A673 (cell line): ENCODE measurements around the gene NDUFAF2. TPM values are rescaled to one million over a fixed set of nuclear protein-coding genes. Genes with fewer than 3 reads are reported as not detected.

Experiments used
- BruUV-seq: library from RNA; stranded (reverse); fragments of 400-500 nt; replicated peaks from 2 replicates; lab custom pipeline; 2021; lab: Mats Ljungman, UMichigan
- CTCF ChIA-PET: fragments of 300-600 bp; sonication (Branson Sonifier 250); formaldehyde crosslinking; loops from one replicate; lab custom pipeline; 2022; ENCODE audit warnings: antibody characterized with exemption; lab: Charles Lee
- POLR2A ChIA-PET: fragments of 300-600 bp; sonication (Branson Sonifier 250); formaldehyde crosslinking; loops from one replicate; lab custom pipeline; 2022; ENCODE audit warnings: antibody characterized with exemption; ENCODE audit not compliant: low non-redundant PET; lab: Charles Lee
- DNase-seq: peaks from one replicate; pipeline ENCODE4 v3.0.0-alpha.2; 2015; ENCODE audit warnings: low spot score
- H3K27ac ChIP-seq: fragments of 200-600 bp; sonication (generic); 2 replicates; pipeline ENCODE4 v1.5.1; 2016; ENCODE audit warnings: mixed run types, low read depth, mild to moderate bottlenecking, mixed read lengths, antibody characterized with exemption, low read length; ENCODE audit not compliant: poor library complexity, severe bottlenecking
- H3K27me3 ChIP-seq: fragments of 200-600 bp; sonication (generic); replicated peaks from 2 replicates; pipeline ENCODE4 v1.6.1; 2017; ENCODE audit warnings: mixed run types, low read depth, mild to moderate bottlenecking, mixed read lengths, antibody characterized with exemption, low read length; ENCODE audit not compliant: insufficient read depth, poor library complexity
- H3K36me3 ChIP-seq: fragments of 200-600 bp; sonication (generic); 2 replicates; pipeline ENCODE4 v1.6.1; 2016; ENCODE audit warnings: mixed run types, mild to moderate bottlenecking, mixed read lengths, antibody characterized with exemption, low read length; ENCODE audit not compliant: insufficient read depth, poor library complexity, severe bottlenecking
- H3K4me1 ChIP-seq: fragments of 200-600 bp; sonication (generic); 2 replicates; pipeline ENCODE4 v1.6.1; 2017; ENCODE audit warnings: mixed run types, mild to moderate bottlenecking, mixed read lengths, antibody characterized with exemption, low read length; ENCODE audit not compliant: insufficient read depth, poor library complexity, severe bottlenecking
- H3K4me3 ChIP-seq: fragments of 200-600 bp; sonication (generic); 2 replicates; pipeline ENCODE4 v1.5.1; 2016; ENCODE audit warnings: low read depth, mixed run types, mild to moderate bottlenecking, mixed read lengths, low read length; ENCODE audit not compliant: poor library complexity, severe bottlenecking
- H3K9me3 ChIP-seq: fragments of 200-600 bp; sonication (generic); 2 replicates; pipeline ENCODE4 v1.6.1; 2016; ENCODE audit warnings: mixed run types, low read depth, mild to moderate bottlenecking, mixed read lengths, antibody characterized with exemption, low read length; ENCODE audit not compliant: poor library complexity, severe bottlenecking
- CTCF ChIP-seq: fragments of 300-800, 200-600 bp; sonication (generic); conservative IDR thresholded peaks from 2 replicates; pipeline ENCODE4 v1.5.1; 2017; ENCODE audit warnings: low read depth, mild to moderate bottlenecking, antibody characterized with exemption, low read length, moderate library complexity, mixed read lengths
- EZH2 ChIP-seq: fragments of 200-600 bp; sonication (generic); IDR thresholded peaks from 2 replicates; pipeline ENCODE4 v1.6.1; 2017; ENCODE audit warnings: borderline replicate concordance, low read depth, mild to moderate bottlenecking, mixed read lengths, antibody characterized with exemption, low read length; ENCODE audit not compliant: poor library complexity, severe bottlenecking
- intact Hi-C: fragments of 100-400 bp; cut with micrococcal nuclease; formaldehyde crosslinking; loops from one replicate; pipeline ENCODE4 v1.10.0; 2022; ENCODE audit not compliant: unreplicated experiment
- total RNA-seq: library from RNA; stranded (reverse); gene quantifications from 2 replicates; pipeline ENCODE4 v1.2.3, GENCODE V29; 2021

Gene NDUFAF2
- total RNA-seq, 1 experiment from 2014 or later = 61.6 TPM

- Histone ChIP-seq H3K4me3 (no peak overlapping the region), H3K36me3 (peaks cover 18% of the 10 kb centered on the region), H3K27ac (no peak overlapping the region), H3K9me3 (no peaks in the 10 kb centered on the region), H3K4me1 (no peaks in the 10 kb centered on the region), H3K27me3 (no peaks in the 10 kb centered on the region)
- intact Hi-C loops = no loop called here
- ChIA-PET POLR2A (no interaction called here), CTCF (no interaction called here)
- BruUV-seq = no TSS peak
- no peak for DNase-seq
- TF ChIP-seq CTCF (peak; percentile 47; the same call in 1 of the 2 replicates), EZH2 (no peak)
Observed at GRCh38 chr5:60929024-60929423, 16.0 kb upstream of the NDUFAF2 start.

GRCh38 chr5:60943624-60944023 is 1.4 kb upstream of the NDUFAF2 start:
- Histone ChIP-seq H3K4me3 (peak overlapping the region; percentile 89), H3K4me1 (peaks cover 14% of the 10 kb centered on the region), H3K27ac (no peak overlapping the region), H3K27me3 (no peaks in the 10 kb centered on the region), H3K9me3 (no peaks in the 10 kb centered on the region), H3K36me3 (no peaks in the 10 kb centered on the region)
- no TSS peak for BruUV-seq
- POLR2A ChIA-PET = no interaction called here
- no peak for DNase-seq
- CTCF ChIA-PET = no interaction called here
- TF ChIP-seq CTCF (no peak), EZH2 (no peak)
- intact Hi-C loops = loop anchor here (10.0 kb wide), 1 partner anchor 259 kb away; no protein-coding TSS in a partner anchor

- Histone ChIP-seq H3K9me3 (no peaks in the 10 kb centered on the region), H3K4me3 (peak overlapping the region; percentile 89), H3K27me3 (no peaks in the 10 kb centered on the region), H3K27ac (peak overlapping the region; percentile 79), H3K4me1 (peaks cover 14% of the 10 kb centered on the region), H3K36me3 (no peaks in the 10 kb centered on the region)
- DNase-seq = peak; percentile 69
- TF ChIP-seq EZH2 = no peak
- TF ChIP-seq CTCF = no peak
- intact Hi-C loops = loop anchor here (10.0 kb wide), 1 partner anchor 261 kb away; no protein-coding TSS in a partner anchor
- ChIA-PET POLR2A (interaction anchor here (0.6 kb wide), 1 partner anchor 101 kb away, joined by 5 read pairs; no protein-coding TSS in a partner anchor), CTCF (no interaction called here)
- BruUV-seq = no TSS peak
Observed at GRCh38 chr5:60945813-60946187, 795 bp downstream of the NDUFAF2 start.
